Measurements from ENCODE around the gene ZRANB1.

ZRANB1 gene

DNA sequence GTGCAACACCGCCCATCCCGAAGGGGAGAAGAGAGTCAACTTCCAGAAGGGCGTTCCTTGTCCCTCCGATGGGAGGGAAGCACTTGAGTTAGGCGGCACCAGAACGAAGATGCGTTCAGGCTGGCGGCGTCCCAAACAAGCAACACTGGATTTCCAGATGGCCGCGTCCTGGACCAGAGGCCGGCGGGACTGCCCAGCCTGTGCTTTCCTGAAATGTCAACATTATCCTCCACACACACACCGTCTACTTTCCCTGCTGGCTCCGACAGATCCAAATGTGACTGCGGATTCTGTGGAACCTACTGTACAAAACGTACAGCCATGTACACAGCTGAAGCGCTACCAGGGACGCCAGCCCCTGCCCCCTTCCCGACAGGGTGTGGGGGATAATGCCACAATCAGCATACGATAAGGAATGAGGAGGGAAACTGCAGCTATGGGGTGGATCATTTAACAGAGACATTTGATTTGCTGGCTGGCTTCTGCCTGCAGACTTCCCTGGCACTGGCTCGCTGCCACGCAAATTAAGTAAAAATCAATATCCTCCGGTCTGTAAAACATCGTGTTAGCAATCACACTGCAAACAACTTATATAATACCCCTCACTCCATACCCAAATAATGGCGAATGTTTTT is 82.1 kb downstream of the ZRANB1 start:
- DNase-seq = no peak

DNA sequence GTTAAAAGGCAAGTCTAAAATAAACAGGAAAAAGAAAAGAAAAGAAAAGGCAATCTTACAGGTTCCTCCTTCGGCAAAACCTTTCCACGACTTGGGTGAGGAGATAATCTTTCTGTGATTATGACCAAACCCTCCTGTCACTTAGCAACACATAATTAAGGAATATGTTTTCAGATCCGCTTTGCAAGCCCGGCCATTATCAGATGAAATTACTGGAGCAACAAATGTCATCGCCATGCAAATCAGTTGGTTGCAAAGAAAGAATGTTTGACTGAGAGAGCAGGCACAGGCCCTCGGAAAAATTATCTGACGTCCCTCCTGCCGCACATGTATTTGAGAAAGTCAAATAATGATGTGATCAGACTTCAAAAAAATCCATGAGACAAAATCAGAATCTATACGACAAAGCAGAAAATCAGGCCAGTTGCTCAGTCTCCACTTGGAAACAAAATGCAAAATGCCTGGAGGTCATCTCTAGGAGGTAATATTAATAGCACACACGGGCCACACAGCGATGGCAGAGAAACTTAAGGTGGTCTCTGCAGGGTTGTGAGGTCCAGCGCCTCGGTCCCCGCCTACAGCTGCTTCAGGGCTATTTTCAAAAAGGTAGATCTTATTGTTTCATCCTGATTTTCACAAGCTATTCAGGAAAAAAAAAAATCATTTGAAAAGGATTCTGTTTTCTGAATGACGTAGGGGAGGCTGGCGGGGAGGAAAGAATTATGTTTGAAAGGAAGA is 82.7 kb downstream of the ZRANB1 start:
- DNase-seq = no peak

DNA sequence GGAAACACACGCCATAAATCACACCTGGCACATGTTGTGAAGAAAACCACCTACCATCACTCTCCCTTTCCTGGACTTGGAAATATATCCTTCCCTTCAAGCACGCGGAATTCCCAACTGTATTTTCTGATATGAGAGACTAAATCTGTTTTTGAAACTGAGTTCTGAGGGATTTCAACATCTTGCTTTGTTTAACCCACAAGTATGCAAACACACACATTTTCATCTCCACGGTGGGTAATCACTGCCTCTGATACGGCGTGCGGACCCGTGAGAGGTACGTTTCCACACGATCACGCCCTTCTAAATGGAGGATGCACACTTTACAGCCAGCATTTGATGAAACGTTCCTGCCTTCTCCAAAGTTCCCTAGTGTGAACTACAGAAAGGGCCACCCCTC is 83.4 kb downstream of the ZRANB1 start:
- DNase-seq = no peak

DNA sequence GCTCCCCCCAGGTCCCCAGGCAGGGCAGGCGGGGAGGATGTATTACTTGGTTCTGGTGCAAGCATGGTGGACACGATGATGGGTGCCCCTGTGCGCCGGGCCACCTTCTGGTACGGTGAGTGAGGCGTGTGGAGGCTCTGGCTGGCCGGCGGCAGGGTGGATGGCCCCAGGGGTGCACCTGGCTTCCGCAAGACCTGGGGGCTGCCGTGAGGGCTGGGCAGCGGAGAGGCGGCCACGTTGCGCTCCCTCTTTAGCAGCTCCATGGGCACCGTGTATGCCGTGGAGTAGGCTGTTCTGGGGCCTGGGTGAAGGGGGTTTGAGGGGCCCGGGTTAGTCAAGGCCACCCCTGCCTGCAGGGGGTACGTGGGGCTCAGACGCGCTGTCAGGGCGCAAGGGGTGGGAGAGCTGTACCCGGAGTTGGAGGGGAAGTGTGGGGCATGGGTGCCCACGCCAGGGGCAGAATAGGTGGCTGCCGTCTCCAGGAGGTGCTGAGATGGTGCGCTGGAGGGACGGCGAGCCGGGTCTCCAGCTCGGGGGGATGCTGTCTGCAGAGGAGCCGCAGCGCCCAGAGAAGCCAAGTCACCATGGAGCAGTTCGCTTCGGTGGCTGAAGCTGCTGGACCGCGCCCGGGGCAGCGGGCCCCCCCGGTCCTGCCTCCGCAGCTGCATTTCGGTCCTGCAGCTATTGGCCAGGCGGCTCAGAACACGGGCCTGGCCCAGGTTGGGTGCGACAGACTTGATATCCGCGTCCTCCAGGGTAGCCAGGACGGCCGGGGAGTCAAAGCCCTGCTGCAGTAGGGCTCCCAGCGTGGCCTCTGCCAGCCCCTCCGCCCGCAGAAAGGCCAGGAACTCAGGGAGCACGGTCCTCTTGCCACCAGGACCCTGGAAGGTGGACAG is 84.4 kb downstream of the ZRANB1 start:
- no peak for DNase-seq

DNA sequence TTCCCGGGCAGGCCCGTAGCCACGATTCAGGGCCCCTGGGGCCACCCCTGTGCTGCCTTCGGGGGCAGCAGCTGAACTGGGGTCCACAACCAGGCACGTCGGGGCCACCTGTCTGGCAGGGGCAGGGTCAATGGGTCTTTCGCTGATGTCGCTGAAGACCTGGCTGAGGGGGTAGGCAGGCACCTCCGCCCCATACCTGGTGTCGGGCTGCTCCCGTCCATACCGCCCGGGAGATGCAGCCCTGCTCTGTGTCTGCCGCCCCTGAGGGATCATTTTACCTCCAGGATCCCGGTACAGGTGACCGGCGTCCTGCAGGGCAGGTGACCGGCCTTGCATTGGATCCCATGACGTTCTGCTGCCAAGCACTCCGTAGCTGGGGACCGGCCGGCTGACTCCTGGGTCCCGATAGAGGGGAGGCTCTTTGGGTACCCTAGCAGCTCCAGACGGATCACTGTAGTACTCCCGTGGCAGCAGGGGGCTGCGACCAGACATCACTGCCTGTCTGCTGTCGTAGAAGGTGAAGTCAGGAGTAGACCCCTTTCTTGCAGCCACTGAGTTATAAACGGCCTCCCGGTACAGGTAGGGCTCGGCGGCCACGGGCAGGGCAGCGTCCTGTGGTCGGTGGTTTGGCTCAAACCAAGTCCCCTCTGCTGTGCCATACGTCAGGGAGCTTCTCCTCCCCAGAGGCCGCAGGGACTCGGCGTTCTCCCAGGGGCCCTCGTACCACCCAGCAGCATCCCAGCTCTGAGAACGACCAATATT is 85.2 kb downstream of the ZRANB1 start:
- no peak for DNase-seq

DNA sequence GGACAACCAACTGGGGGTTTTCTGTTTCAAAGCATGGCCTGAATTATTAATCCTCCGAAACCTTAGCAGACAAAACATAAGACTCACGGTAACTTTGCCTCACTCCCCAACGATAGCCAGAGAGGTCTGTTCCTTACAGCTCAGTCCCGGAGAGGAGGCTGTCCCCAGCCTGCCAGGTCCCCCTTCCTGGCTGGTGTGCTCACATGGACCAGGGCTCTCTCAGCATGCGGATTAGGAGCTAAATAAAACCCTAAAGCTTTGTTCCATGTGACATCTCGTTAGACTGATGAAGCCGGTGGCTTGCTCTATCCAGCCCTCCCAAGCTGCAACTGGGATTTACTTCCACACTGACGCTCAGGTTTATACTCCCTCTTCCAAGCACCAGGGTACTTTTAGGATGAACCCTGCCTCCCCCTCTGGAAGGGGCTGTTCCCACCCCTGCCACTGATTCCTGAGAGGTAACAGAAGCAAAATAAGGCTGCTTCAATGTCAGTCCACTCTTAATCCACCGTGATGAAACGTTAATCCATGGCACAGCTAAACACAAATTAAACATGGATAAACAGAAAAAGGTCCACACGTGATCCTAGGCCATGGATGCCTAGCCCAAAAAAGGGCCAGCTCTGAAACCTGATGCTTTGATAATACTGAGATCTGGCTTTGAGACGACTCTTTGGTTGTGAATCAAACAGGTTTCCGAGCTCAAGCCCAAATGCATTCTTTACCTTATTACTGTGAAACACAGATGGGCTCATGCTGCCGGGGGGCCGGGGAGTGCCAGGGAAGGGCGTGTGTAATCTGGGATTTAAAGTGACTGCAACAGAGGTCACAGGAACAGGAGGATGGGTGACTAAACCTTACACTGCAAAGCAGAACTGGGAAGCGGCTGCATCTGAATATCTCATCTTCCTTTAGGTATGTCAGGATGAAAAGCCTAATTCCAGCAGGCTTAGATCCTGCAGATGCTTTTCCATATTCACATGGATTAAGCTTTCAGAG is 86.2 kb downstream of the ZRANB1 start:
- no peak for DNase-seq

DNA sequence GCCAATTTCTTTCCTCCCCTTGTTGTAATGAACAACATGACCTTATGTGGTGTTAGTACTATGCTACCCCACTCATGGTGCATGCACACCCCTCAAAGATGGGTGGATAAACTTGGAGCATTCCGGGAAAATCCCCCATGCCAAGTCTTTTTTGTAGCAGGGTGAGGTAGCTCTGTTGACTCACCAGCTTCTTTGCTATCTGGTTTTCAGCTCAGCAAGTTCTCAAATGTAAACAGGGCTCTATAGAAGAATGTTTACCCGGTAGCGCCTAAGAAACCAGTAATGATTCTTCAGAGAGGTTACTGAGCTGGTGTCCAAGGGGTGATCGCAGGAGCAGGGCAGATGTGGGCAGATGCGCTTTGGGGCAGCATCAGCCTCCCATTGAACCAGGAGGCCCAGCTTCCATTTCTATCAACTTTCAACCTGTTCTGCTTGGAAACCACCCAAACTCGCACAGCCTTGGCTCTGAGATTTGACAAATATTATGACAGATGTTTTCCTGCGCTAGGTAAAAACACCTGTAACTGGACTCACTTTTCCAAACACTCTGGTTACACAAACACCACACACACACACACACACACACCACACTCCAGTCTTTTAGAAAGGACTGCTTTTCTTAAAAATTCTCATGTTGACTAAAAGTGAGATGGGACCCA is 87.8 kb downstream of the ZRANB1 start:
- no peak for DNase-seq

DNA sequence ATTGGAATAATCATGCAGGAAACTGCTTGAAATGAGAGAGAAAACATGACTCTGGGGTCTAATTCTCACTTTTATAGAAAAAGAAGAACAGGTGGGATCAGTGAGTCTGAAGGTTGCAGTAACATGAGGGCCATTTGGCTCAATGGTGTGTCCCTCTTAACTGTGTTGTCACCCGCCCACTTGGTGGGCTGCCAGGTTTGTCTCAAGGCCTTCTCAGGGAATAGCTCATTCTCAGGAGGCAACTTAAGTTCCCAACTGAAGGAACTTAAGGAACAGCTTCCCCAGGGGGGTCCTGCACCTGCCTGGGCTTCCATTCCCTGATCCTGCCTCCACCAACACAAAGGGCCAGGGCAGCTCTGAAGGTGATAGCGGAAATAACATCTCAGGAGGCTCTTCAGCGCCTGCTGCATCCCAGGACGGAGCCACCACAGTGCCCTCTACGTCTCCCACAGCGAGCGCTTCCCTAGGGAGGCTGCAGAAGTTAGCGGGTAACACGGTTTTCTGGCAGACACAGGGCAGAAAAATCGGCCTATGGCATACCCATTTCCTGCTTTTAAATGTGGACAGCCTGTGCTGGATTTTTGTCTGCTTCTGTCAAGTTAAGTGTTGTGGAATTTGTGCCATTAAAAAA is 88.8 kb downstream of the ZRANB1 start:
- no peak for DNase-seq

DNA sequence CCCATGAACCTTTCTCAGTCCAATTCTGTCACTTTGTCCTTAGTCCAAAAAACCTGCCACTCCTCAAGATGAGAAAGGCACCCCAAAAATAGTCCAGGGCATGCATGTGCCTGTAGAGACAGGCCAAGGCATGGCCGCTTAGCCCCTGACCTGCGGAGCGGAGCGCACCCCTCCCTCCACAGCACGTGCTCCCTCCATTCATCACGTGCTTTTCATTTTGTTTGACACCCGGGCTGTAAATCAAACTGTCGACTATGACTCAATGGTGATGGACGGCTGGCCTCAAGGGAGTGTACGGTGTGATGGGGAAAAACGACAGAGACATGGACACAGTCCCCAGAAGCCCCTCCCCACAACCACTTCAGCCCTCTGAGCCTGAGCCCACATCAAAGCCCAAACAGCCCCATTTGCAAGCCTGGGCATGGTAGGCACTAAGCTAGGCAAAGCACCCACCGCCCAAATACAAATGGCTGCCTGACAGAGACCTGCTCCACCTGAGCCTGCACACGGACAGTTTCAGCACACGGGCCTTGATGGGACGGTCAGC is 90.6 kb downstream of the ZRANB1 start:
- no peak for DNase-seq

DNA sequence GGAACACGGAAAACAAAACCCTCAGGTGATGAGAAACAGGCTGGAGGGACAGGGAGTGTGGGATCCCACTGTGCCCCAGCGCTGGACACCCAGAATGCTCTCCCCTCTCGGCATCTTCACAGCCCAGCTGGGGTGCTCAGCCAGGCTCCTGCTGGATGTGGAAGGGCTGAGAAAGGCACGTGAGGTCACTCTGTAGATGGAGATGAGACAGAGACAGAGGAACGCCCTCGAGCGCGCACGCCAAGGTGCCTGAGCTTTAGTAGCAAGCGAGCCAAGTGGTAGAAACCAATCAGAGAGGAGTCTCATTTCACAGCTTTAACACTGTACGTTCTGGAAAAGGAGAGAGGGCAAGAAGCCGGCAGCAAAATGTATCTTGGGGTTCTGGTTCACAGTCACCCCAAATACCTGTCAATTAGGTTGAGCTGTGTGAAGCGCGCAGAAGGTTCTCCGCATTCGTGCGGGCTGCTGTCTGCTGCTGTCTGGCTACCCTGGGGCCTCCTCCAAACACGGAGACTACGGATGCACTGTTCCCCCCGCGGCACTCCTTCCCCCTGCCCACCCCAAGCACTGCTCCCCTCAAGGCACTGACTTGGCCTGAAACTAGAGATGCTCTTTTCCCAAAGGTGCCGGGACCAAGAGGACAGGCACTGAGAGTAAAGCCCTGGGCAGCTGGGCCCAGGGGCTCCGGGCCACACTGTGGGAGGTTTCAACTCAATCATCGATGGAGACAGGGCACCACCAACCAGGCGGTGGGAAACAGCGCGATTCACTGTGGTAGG is 91.4 kb downstream of the ZRANB1 start:
- no peak for DNase-seq

DNA sequence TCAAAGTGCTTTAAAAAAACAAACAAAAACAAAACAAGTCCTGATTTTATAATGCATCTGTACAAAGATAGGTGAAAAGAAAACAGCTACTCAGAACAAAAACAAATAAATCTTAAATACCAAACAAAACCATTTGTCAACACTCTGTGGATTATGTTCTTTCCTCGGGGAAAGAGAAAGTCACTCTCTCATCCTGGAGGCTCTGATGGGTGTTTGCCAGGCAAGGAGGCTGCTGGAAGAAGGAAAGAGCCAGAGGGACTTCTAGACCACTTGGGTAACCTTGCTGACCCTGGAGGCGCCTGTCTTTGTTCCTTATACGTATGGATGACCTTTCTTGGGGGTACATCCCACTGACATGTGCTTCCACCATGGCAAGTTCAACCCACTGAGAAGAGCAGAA is 92.8 kb downstream of the ZRANB1 start:
- no peak for DNase-seq

DNA sequence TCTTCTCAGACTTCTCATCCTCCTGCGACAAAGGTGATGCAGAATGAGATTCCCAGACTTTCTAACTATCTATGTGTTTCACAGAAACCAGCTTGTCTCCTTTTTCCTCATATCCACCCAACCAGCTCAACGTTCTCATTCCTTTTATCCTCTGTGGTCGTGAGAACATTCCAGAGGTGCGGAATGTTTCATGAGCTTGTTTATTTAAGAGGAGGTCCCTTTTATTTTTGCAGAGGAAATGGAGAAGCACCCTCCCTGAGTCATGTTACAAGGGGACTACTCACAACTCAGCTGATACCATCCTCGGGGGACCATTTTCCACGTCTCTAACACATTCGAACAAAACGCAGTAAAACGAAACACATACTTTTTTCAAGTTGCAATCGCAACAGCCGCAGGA is 93.2 kb downstream of the ZRANB1 start:
- no peak for DNase-seq

DNA sequence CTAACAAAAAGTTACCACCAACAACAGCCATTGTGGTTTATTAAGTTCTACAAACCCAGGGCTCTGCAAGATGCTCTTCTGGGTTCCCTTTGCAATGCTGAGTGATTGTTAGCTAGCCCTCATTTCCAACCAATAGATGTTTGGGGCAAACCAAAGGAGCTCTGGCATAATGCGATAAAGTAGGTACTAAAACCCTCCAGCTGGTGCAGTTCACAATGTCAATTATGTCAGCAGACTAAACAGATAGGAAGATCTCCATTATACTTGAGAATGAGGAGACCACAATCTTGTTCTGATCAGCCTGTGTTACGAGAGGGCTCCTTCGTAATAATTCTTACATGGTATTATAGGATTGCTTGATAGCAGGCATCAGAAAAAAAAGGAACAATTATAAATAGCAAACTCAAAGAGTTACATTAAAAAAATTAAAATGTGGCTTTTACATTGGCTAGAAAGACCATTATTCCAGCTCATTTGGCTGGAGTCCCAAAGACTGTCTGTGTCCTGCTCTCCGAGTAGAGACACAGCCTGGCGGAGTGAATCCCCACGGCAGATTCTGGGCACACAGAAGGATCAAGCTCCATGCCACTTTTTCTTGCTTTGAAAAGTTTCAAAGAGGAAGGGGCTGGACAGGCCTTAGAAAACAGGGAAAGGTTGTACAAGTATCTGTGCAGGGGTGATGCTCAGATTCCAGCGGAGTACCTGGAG is 93.8 kb downstream of the ZRANB1 start:
- DNase-seq = no peak

DNA sequence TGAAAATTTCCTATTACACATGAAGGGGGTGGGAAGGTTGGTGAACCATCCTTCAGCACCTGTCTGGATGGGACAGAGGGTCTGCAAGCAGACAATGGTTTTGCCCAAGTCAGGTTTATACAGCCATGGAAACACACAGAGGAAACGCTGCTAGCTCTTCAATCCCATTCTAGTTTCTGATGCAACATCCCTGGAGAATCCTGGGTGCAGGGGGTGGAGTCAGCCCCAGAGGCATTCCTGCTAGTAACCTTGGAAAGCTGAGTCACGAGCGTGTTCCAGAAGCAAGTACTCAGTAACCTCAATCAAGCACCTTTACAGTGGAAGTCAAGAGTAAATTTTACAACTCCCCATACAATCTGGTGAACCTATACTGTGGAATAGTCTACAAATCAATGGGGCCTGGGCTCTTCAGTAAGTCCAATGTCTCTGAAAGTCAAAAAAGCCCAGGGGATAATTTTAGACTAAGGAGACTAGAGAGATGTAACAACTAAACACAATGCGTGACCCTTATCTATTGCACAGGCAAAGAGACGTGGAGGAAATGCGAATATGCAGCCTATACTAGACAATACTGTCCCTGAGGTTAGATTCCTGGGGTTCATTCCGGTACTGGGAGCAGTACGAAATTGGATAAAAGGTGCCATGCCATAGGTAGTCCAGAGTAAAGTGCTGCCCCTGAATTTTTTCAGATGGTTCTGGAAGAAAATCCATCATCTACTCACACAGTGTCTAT is 95.4 kb downstream of the ZRANB1 start:
- DNase-seq = no peak

All from activated CD4-positive, alpha-beta T cell treated with anti-CD3 and anti-CD28 coated beads, Interleukin-2, amount 50 U/mL, for 1 hour (primary cell).